ENCODE data around the gene ABCC8.

The ABCC8 gene

DNA sequence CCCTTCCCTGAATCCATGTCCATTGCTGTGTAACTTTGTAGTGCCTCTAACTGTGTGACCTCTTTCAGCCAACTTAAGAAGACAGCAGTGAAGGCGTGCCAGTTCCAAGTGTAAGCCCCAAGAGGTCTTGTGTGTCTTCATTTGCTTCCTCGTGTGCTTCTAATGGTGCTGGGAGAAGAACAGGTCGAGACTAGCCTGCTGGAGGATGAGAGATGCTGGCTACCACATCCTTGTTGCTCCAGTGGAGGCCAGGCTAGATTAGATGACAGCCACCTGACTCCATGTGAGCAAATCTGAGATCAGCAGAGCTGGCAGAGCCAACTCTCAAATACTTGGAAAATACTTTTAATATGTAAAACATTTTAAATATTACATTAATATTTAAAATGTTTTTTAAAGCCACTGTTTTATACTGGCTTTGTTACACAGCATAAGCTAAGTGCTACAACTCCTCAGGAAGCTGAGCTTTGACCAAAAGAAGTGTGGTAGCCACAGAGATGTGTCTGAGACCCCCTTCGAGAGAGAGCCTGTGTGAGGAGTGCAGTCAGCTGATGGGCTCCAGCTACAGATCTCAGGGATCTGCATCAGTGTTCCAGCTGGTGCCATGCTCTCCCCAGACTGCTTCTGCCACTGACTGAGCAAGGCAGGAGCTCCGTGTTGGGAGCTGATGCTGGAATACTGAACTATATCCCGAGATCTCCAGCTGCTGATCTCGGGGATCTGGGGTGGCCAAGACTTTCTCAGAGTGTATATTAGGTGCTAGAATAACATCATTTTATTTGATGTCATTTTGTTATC lies 97.1 kb downstream of the ABCC8 start:
- no peak for TF ChIP-seq CTCF (conservative IDR thresholded peaks at IDR 0.05; ENCODE audit: low read length)
- DNase-seq (ENCODE audit: low read depth), result no peak

DNA sequence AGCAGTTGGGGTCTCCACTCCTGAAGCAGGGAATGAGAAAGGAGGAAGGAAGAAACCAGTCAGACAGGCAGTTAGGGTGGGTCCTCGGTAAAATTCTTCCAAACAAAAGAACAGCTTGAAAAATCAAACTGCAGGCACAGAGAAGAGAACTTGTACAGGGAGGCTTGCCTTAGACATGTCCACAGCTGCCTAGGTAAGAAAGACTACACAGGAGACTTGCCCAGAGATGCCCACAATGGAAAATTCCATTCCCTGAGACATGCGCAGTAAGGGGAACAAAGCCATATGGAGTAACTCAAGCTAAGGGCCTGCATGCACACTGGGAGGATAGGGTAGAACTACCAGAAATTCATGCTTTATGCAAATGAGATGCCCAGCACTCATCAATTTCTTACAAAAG lies 98.0 kb downstream of the ABCC8 start:
- H3K4me3 ChIP-seq (ENCODE audit: low read length), result no peak overlapping the region
- DNase-seq (ENCODE audit: low read depth), result no peak
- no peak for TF ChIP-seq CTCF (conservative IDR thresholded peaks at IDR 0.05; ENCODE audit: low read length)

More for the DNA sequence above, 97.1 kb downstream of the ABCC8 start:
- H3K4me3 ChIP-seq (ENCODE audit: low read length), result no peak overlapping the region

GRCh38 chr11:17376493-17376892 lies 100.2 kb downstream of the ABCC8 start:
- DNase-seq (ENCODE audit: low read depth), result no peak
- H3K4me3 ChIP-seq (ENCODE audit: low read length), result no peak overlapping the region
- TF ChIP-seq CTCF (conservative IDR thresholded peaks at IDR 0.05; ENCODE audit: low read length), result no peak

DNA sequence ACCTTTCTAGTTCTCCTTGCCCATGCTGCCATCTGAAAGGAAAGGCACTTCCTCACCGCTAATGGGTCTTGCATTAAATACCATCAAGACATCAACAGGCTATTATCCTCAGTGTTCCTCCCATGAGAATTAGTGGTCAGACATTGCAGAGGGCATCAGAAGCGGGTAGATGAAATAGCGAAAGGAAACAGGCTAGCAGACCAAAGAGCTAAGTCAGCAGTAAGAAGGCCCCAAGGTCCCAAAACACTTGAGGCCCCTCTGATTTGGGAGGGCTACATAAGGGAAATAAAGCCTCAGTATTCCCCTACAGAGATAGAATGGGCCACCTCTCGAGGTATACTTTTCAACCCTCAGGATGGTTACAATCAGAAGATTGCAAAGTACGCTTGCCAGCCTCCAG lies 101.1 kb downstream of the ABCC8 start:
- DNase-seq (ENCODE audit: low read depth), result no peak
- no peak for TF ChIP-seq CTCF (conservative IDR thresholded peaks at IDR 0.05; ENCODE audit: low read length)
- no peak overlapping the region for H3K4me3 ChIP-seq (ENCODE audit: low read length)

DNA sequence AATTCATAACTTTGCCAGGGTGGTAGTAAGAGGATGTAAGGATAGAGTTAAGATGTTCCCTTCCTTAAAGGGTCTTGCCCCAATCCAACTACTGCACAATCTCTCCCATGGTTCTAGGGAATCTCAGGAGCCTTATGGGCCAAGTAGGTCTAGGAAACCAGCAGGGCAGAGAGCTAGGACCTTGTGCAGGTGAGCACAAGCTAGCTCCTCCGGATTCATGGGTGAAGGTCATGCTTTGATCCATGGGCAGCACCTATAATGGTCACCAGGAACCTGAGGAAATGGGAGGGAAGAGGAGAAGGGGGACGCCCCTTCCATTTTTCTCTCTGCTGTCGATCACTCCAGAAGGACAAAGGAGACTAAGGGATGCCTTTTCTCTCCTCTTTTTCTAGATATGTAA lies 105.0 kb downstream of the ABCC8 start:
- DNase-seq (ENCODE audit: low read depth), result peak; percentile 49
- H3K4me3 ChIP-seq (ENCODE audit: low read length), result no peak overlapping the region
- no peak for TF ChIP-seq CTCF (conservative IDR thresholded peaks at IDR 0.05; ENCODE audit: low read length)

GRCh38 chr11:17369684-17370243 lies 106.9 kb downstream of the ABCC8 start:
- no peak overlapping the region for H3K4me3 ChIP-seq (ENCODE audit: low read length)
- no peak for TF ChIP-seq CTCF (conservative IDR thresholded peaks at IDR 0.05; ENCODE audit: low read length)
- no peak for DNase-seq (ENCODE audit: low read depth)

DNA sequence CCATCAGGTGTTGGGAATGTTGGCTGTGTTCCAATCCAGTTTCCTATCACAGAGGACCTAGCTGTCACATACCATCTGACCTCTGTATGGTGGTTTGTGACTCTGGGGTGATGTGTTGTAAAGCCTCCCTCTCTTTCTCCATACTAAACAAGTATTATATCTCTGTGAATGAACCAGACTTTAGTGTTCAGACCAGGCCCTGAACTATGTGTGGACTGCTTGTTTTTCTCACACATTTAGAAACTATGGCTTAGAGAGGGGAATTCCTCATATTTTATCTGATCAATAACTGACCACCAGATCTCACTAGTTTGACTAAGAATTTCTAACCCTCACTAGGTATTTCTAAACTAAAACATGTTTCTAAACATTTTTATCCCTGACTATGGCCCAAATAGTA lies 107.6 kb downstream of the ABCC8 start:
- TF ChIP-seq CTCF (conservative IDR thresholded peaks at IDR 0.05; ENCODE audit: low read length), result no peak
- DNase-seq (ENCODE audit: low read depth), result no peak
- H3K4me3 ChIP-seq (ENCODE audit: low read length), result no peak overlapping the region

Data from AG10803 (cell line).